ENCODE results near the gene ATP6V0A4. TPM values are rescaled to one million over a fixed set of nuclear protein-coding genes. Genes with fewer than 3 reads are reported as not detected.

The ATP6V0A4 gene
- polyA plus RNA-seq, 1 of the 3 experiments (the other 2 are of a cell fraction): not detected

- Histone ChIP-seq H3K36me3 (replicated peaks in 1 of 2; ENCODE audit: control insufficient read depth in 1 of 2, insufficient read depth in 2 of 2, low read length in 1 of 2) (no peaks in the 10 kb centered on the region), H4K20me1 (ENCODE audit: insufficient read depth) (no peaks in the 10 kb centered on the region), H3K4me1 (ENCODE audit: control insufficient read depth in 1 of 2, insufficient read depth in 2 of 2, low read depth in 1 of 2, low read length in 1 of 2) (peaks cover 0 to 10% of the 10 kb centered on the region in 2 experiments; a peak in 1 of 4 replicates), H3K27ac (ENCODE audit: low read depth in 2 of 2, low read length in 1 of 2) (no peak overlapping the region), H3F3A (replicated peaks; ENCODE audit: insufficient read depth) (no peaks in the 10 kb centered on the region), H3K27me3 (ENCODE audit: insufficient read depth) (no peaks in the 10 kb centered on the region), H3K9me3 (no peaks in the 10 kb centered on the region), H3K79me2 (ENCODE audit: insufficient read depth) (no peaks in the 10 kb centered on the region), H3K4me2 (no peak overlapping the region), H3K9me2 (no peaks in the 10 kb centered on the region), H3K9ac (no peak overlapping the region), H3K4me3 (ENCODE audit: low read depth in 2 of 2, low read length in 1 of 2) (no peak overlapping the region), H2AFZ (ENCODE audit: low read depth) (peak overlapping the region; percentile 31; the same call in 1 of the 2 replicates)
- ChIA-PET CTCF (interaction anchor here (0.7 to 6.1 kb wide), 2 partner anchors 11 to 169 kb away, joined by 3 to 39 read pairs; no protein-coding TSS in a partner anchor), POLR2A (no interaction called here)
- DNase-seq: no peak
- TF ChIP-seq GATA2 (CRISPR knock-in tag; IDR thresholded peaks at IDR 0.05) (no peak), RAD21 (IDR thresholded peaks at IDR 0.05; ENCODE audit: low read length) (no peak), SMC3 (IDR thresholded peaks at IDR 0.05; ENCODE audit: low read depth, low read length) (no peak), FOXM1 (IDR thresholded peaks at IDR 0.05; ENCODE audit: low read depth) (no peak), SIN3A (IDR thresholded peaks at IDR 0.05; ENCODE audit: borderline replicate concordance, low read depth, low read length) (no peak), YY1 (IDR thresholded peaks at IDR 0.05; ENCODE audit: low read depth) (no peak)
- TF ChIP-seq, protein P1, sequence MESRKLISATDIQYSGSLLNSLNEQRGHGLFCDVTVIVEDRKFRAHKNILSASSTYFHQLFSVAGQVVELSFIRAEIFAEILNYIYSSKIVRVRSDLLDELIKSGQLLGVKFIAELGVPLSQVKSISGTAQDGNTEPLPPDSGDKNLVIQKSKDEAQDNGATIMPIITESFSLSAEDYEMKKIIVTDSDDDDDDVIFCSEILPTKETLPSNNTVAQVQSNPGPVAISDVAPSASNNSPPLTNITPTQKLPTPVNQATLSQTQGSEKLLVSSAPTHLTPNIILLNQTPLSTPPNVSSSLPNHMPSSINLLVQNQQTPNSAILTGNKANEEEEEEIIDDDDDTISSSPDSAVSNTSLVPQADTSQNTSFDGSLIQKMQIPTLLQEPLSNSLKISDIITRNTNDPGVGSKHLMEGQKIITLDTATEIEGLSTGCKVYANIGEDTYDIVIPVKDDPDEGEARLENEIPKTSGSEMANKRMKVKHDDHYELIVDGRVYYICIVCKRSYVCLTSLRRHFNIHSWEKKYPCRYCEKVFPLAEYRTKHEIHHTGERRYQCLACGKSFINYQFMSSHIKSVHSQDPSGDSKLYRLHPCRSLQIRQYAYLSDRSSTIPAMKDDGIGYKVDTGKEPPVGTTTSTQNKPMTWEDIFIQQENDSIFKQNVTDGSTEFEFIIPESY (IDR thresholded peaks at IDR 0.05; ENCODE audit: borderline replicate concordance, low read depth): no peak
- 40% methylated on average over 3 of the region's 3 CpGs for WGBS (ENCODE audit: low lambda C conversion rate)
These were observed 48.0 kb downstream of the ATP6V0A4 start for GRCh38 chr7:138749960-138750359.

- Histone ChIP-seq H3K4me2 (no peak overlapping the region), H3K36me3 (replicated peaks in 1 of 2; ENCODE audit: control insufficient read depth in 1 of 2, insufficient read depth in 2 of 2, low read length in 1 of 2) (no peaks in the 10 kb centered on the region), H3K79me2 (ENCODE audit: insufficient read depth) (no peaks in the 10 kb centered on the region), H2AFZ (ENCODE audit: low read depth) (no peak overlapping the region), H3K9ac (no peak overlapping the region), H3K27me3 (ENCODE audit: insufficient read depth) (no peaks in the 10 kb centered on the region), H4K20me1 (ENCODE audit: insufficient read depth) (no peaks in the 10 kb centered on the region), H3K9me2 (no peaks in the 10 kb centered on the region), H3K27ac (ENCODE audit: low read depth in 2 of 2, low read length in 1 of 2) (no peak overlapping the region), H3K9me3 (no peaks in the 10 kb centered on the region), H3F3A (replicated peaks; ENCODE audit: insufficient read depth) (no peaks in the 10 kb centered on the region), H3K4me1 (ENCODE audit: control insufficient read depth in 1 of 2, insufficient read depth in 2 of 2, low read depth in 1 of 2, low read length in 1 of 2) (peaks cover 0 to 10% of the 10 kb centered on the region in 2 experiments; a peak in 1 of 4 replicates), H3K4me3 (ENCODE audit: low read depth in 2 of 2, low read length in 1 of 2) (no peak overlapping the region)
- POLR2A ChIA-PET: no interaction called here
- TF ChIP-seq JUND (IDR thresholded peaks at IDR 0.05) (no peak), USF2 (IDR thresholded peaks at IDR 0.05; ENCODE audit: borderline replicate concordance, low read depth, low read length) (no peak), RXRA (IDR thresholded peaks at IDR 0.05; ENCODE audit: borderline replicate concordance, low read depth) (no peak), YY1 (IDR thresholded peaks at IDR 0.05; ENCODE audit: low read depth) (no peak), SIN3A (IDR thresholded peaks at IDR 0.05; ENCODE audit: borderline replicate concordance, low read depth, low read length) (no peak), GATA2 (CRISPR knock-in tag; IDR thresholded peaks at IDR 0.05) (no peak), RCOR1 (IDR thresholded peaks at IDR 0.05; ENCODE audit: low read length) (no peak), EP300 (IDR thresholded peaks at IDR 0.05; ENCODE audit: borderline replicate concordance in 1 of 2, low read depth in 1 of 2, low read length in 1 of 2) (no peak), FOSL2 (IDR thresholded peaks at IDR 0.05; ENCODE audit: borderline replicate concordance, low read depth) (no peak), TAF1 (IDR thresholded peaks at IDR 0.05; ENCODE audit: borderline replicate concordance, low read depth, low read length) (no peak), RFX5 (IDR thresholded peaks at IDR 0.05; ENCODE audit: low read length) (no peak), NFIC (IDR thresholded peaks at IDR 0.05; ENCODE audit: borderline replicate concordance) (no peak), FOXJ3 (CRISPR knock-in tag; IDR thresholded peaks at IDR 0.05) (no peak), EZH2phosphoT487 (IDR thresholded peaks at IDR 0.05; ENCODE audit: borderline replicate concordance, low read depth) (no peak), GABPA (IDR thresholded peaks at IDR 0.05; ENCODE audit: low read depth) (no peak), TEAD4 (IDR thresholded peaks at IDR 0.05; ENCODE audit: borderline replicate concordance, insufficient read depth) (no peak), MEF2A (IDR thresholded peaks at IDR 0.05; ENCODE audit: borderline replicate concordance, low read depth) (no peak)
- TF ChIP-seq, protein P2, sequence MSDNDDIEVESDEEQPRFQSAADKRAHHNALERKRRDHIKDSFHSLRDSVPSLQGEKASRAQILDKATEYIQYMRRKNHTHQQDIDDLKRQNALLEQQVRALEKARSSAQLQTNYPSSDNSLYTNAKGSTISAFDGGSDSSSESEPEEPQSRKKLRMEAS (IDR thresholded peaks at IDR 0.05; ENCODE audit: low read depth): no peak
- TF ChIP-seq, protein P1 (IDR thresholded peaks at IDR 0.05; ENCODE audit: borderline replicate concordance, low read depth): no peak
- no peak for DNase-seq
- CTCF ChIA-PET: interaction anchor here (1.3 to 6.1 kb wide), 3 partner anchors 10 to 740 kb away, joined by 3 to 39 read pairs (median 5); no protein-coding TSS in a partner anchor
- 53% methylated on average over 6 of the region's 6 CpGs for WGBS (ENCODE audit: low lambda C conversion rate)
These were observed 49.3 kb downstream of the ATP6V0A4 start for GRCh38 chr7:138748666-138749065.
